CD4-positive, alpha-beta T cell (primary cell): ENCODE data around the gene HMGB1. TPM values are rescaled to one million over a fixed set of nuclear protein-coding genes. Genes with fewer than 3 reads are reported as not detected.
"Not testable (repeated sequence)": the region's sequence is repeated elsewhere in the genome, so short reads cannot be mapped to it uniquely, and the experiment has no call there.

ENCODE experiments used
- ATAC-seq: fragments of 200-7000 bp; cut with Tn5 transposase; one replicate; pipeline ENCODE4 v1.10.0; 2022; ENCODE audit warnings: mild to moderate bottlenecking; ENCODE audit not compliant: poor library complexity
- CTCF ChIA-PET: fragments of 350-600 bp; sonication (Branson Sonifier 250); formaldehyde crosslinking; loops from one replicate; lab custom pipeline; 2021; ENCODE audit warnings: antibody characterized with exemption, inconsistent platforms; lab: Charles Lee
- POLR2A ChIA-PET: fragments of 350-600 bp; sonication (Branson Sonifier 250); formaldehyde crosslinking; loops from one replicate; lab custom pipeline; 2021; ENCODE audit warnings: antibody characterized with exemption, inconsistent platforms; lab: Charles Lee
- DNase-seq, 14 experiments: peaks; one replicate each; pipeline ENCODE4 v3.0.0-alpha.2; 2013 to 2020; ENCODE audit warnings: mixed read lengths in 2 of 14
- H3K27ac ChIP-seq, 2 donors: one replicate each; pipeline versions ENCODE4 v1.5.1 to v1.7.0; 2013; ENCODE audit warnings: low read length in 2 of 2, low read depth in 1 of 2, mild to moderate bottlenecking in 1 of 2
- H3K27me3 ChIP-seq, 2 experiments: 1 replicate in 1 of 2; 2 replicates in 1 of 2; pipeline versions ENCODE4 v1.6.1 to v1.7.0; 2013; ENCODE audit warnings: low read length in 2 of 2, control low read depth in 1 of 2, mild to moderate bottlenecking in 1 of 2, moderate library complexity in 1 of 2; ENCODE audit not compliant: insufficient read depth in 2 of 2, control insufficient read depth in 1 of 2
- H3K36me3 ChIP-seq: one replicate; pipeline ENCODE4 v1.6.1; 2013; ENCODE audit warnings: low read length, control low read depth; ENCODE audit not compliant: insufficient read depth
- H3K4me1 ChIP-seq: one replicate; pipeline ENCODE4 v1.6.1; 2013; ENCODE audit warnings: low read length, control low read depth; ENCODE audit not compliant: insufficient read depth
- H3K4me3 ChIP-seq: one replicate; pipeline ENCODE4 v1.5.1; 2013; ENCODE audit warnings: mild to moderate bottlenecking, low read length, moderate library complexity
- H3K9me3 ChIP-seq, 2 experiments: 1 replicate in 1 of 2; 2 replicates in 1 of 2; pipeline versions ENCODE4 v1.6.1 to v1.7.0; 2013; ENCODE audit warnings: low read length in 2 of 2, mild to moderate bottlenecking in 2 of 2, control low read depth in 1 of 2, moderate library complexity in 1 of 2; ENCODE audit not compliant: control insufficient read depth in 1 of 2, insufficient read depth in 1 of 2
- H3K27ac Mint-ChIP-seq: one replicate; pipeline ENCODE4 v1.8.0; 2020; ENCODE audit warnings: mixed read lengths
- H3K27me3 Mint-ChIP-seq: one replicate; pipeline ENCODE4 v1.8.0; 2021; ENCODE audit warnings: mixed read lengths
- H3K36me3 Mint-ChIP-seq: one replicate; pipeline ENCODE4 v1.8.0; 2021; ENCODE audit warnings: low read depth, mixed read lengths
- H3K4me1 Mint-ChIP-seq: one replicate; pipeline ENCODE4 v1.8.0; 2021; ENCODE audit warnings: low read depth, mixed read lengths
- H3K4me3 Mint-ChIP-seq: one replicate; pipeline ENCODE4 v1.8.0; 2020; ENCODE audit warnings: mild to moderate bottlenecking, mixed read lengths
- H3K9me3 Mint-ChIP-seq: one replicate; pipeline ENCODE4 v1.8.0; 2020; ENCODE audit warnings: mixed read lengths
- intact Hi-C, 2 experiments: fragments of 100-400 bp; cut with DNase I in 1 of 2; cut with micrococcal nuclease in 1 of 2; formaldehyde crosslinking; loops; one replicate each; pipeline versions ENCODE4 v1.15.1 to v1.9.0; 2023 to 2025; cut with DNase I, micrococcal nuclease
- total RNA-seq, 174 experiments: library from RNA in 2 of 174; stranded (reverse) in 2 of 174; gene quantifications; one replicate each; pipeline ENCODE4 v1.2.3 and lab custom pipeline; 2021 to 2026
- TF ChIP-seq, protein P1 (sequence below): fragments of 200-600 bp; IDR thresholded peaks from one replicate; pipeline ENCODE4 v1.8.0; 2022; ENCODE audit warnings: antibody characterized with exemption, mild to moderate bottlenecking

The HMGB1 gene
- total RNA-seq, 2 experiments from 2014 or later: 448 to 465 TPM

- no peak overlapping the region for H3K4me3 ChIP-seq
- H3K27me3 Mint-ChIP-seq: peaks cover 6% of the 10 kb centered on the region
- intact Hi-C loops: no loop called here
- no peaks in the 10 kb centered on the region for H3K9me3 Mint-ChIP-seq
- peaks cover 0 to 6% of the 10 kb centered on the region in 2 experiments for H3K27me3 ChIP-seq
- no peaks in the 10 kb centered on the region for H3K36me3 ChIP-seq
- TF ChIP-seq, protein P1, sequence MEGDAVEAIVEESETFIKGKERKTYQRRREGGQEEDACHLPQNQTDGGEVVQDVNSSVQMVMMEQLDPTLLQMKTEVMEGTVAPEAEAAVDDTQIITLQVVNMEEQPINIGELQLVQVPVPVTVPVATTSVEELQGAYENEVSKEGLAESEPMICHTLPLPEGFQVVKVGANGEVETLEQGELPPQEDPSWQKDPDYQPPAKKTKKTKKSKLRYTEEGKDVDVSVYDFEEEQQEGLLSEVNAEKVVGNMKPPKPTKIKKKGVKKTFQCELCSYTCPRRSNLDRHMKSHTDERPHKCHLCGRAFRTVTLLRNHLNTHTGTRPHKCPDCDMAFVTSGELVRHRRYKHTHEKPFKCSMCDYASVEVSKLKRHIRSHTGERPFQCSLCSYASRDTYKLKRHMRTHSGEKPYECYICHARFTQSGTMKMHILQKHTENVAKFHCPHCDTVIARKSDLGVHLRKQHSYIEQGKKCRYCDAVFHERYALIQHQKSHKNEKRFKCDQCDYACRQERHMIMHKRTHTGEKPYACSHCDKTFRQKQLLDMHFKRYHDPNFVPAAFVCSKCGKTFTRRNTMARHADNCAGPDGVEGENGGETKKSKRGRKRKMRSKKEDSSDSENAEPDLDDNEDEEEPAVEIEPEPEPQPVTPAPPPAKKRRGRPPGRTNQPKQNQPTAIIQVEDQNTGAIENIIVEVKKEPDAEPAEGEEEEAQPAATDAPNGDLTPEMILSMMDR: no peak
- no peaks in the 10 kb centered on the region for H3K9me3 ChIP-seq
- no peak overlapping the region for H3K4me3 Mint-ChIP-seq
- H3K36me3 Mint-ChIP-seq: no peaks in the 10 kb centered on the region
- no peak for DNase-seq
- H3K4me1 Mint-ChIP-seq: peaks cover 13% of the 10 kb centered on the region
- no peak overlapping the region for H3K27ac Mint-ChIP-seq
- peaks cover 3% of the 10 kb centered on the region for H3K4me1 ChIP-seq
- CTCF ChIA-PET: interaction anchor here (1.6 kb wide), 1 partner anchor 359 kb away, joined by 3 read pairs; no protein-coding TSS in a partner anchor
- ATAC-seq: no peak
- POLR2A ChIA-PET: interaction anchor here (0.6 kb wide), 1 partner anchor 273 kb away, joined by 3 read pairs; no protein-coding TSS in a partner anchor
- no peak overlapping the region for H3K27ac ChIP-seq
Observed at GRCh38 chr13:30443957-30444404, 21.8 kb downstream of the HMGB1 start.

- peaks cover 13% of the 10 kb centered on the region for H3K4me1 Mint-ChIP-seq
- H3K36me3 Mint-ChIP-seq, H3K27ac Mint-ChIP-seq, H3K4me3 Mint-ChIP-seq, H3K4me1 ChIP-seq, DNase-seq, H3K9me3 Mint-ChIP-seq, H3K27ac ChIP-seq, ATAC-seq, intact Hi-C loops, H3K27me3 ChIP-seq, H3K9me3 ChIP-seq, H3K4me3 ChIP-seq, H3K36me3 ChIP-seq, H3K27me3 Mint-ChIP-seq: not testable (repeated sequence)
- ChIA-PET POLR2A (interaction anchor here (0.6 kb wide), 2 partner anchors 39 to 272 kb away, joined by 3 read pairs; no protein-coding TSS in a partner anchor), CTCF (interaction anchor here (1.6 kb wide), 1 partner anchor 359 kb away, joined by 3 read pairs; no protein-coding TSS in a partner anchor)
Observed at GRCh38 chr13:30443491-30443890, 22.2 kb downstream of the HMGB1 start.

DNA sequence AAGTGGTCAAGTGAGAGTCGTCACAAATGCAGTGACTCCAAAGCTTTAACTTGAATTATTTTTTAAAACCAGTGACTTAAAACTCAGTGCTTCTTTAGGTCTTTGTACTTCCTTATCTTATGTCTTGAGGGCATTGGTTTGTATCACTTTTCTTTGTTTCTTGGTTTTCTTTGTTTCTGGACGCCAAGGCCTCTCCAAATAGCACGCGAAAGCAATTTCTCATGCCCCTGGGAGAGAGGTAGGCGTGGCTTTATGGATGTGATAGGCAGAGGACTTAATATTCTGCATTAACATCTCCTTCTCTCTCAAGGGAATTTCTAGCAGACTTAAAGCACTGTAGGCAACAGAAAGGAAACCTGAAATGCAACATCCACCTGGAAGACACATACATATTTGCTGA lies 22.8 kb downstream of the HMGB1 start:
- TF ChIP-seq, protein P1: no peak
- CTCF ChIA-PET: no interaction called here
- DNase-seq (no peak), ATAC-seq (no peak)
- no peaks in the 10 kb centered on the region for H3K36me3 Mint-ChIP-seq
- no peak overlapping the region for H3K27ac ChIP-seq
- POLR2A ChIA-PET: interaction anchor here (0.8 kb wide), 1 partner anchor 13 kb away, joined by 3 read pairs; no protein-coding TSS in a partner anchor
- intact Hi-C loops: no loop called here
- no peaks in the 10 kb centered on the region for H3K9me3 Mint-ChIP-seq
- no peaks in the 10 kb centered on the region for H3K36me3 ChIP-seq
- H3K9me3 ChIP-seq: no peaks in the 10 kb centered on the region
- peaks cover 3% of the 10 kb centered on the region for H3K4me1 ChIP-seq
- peaks cover 6% of the 10 kb centered on the region for H3K27me3 Mint-ChIP-seq
- H3K4me1 Mint-ChIP-seq: peaks cover 13% of the 10 kb centered on the region
- H3K27ac Mint-ChIP-seq: no peak overlapping the region
- no peak overlapping the region for H3K4me3 Mint-ChIP-seq
- H3K4me3 ChIP-seq: no peak overlapping the region
- peaks cover 0 to 6% of the 10 kb centered on the region in 2 experiments for H3K27me3 ChIP-seq
